Upper lobe of left lung (tissue), 6 donors: Measurements from ENCODE around the gene MUC5AC. TPM values are rescaled to one million over a fixed set of nuclear protein-coding genes. Genes with fewer than 3 reads are reported as not detected.

Source experiments
- ATAC-seq, 2 donors: fragments of 200-7000 bp; cut with Tn5 transposase; one replicate each; pipeline ENCODE4 v1.9.1; 2022; ENCODE audit warnings: mild to moderate bottlenecking in 2 of 2, moderate library complexity in 2 of 2; ENCODE audit not compliant: low FRiP score in 2 of 2
- DNase-seq, 2 donors: peaks; one replicate each; pipeline ENCODE4 v3.0.0-alpha.2; 2019 to 2020
- H3K27ac ChIP-seq, 4 donors: fragments of 200-600 bp; sonication (generic); one replicate each; pipeline ENCODE4 v1.5.1; 2016 to 2019
- H3K27me3 ChIP-seq, 4 donors: fragments of 200-600 bp; sonication (generic); one replicate each; pipeline ENCODE4 v1.5.1; 2017 to 2019
- H3K36me3 ChIP-seq, 4 donors: fragments of 200-600 bp; sonication (generic); one replicate each; pipeline ENCODE4 v1.5.1; 2016 to 2019
- H3K4me1 ChIP-seq, 4 donors: fragments of 200-600 bp; sonication (generic); one replicate each; pipeline ENCODE4 v1.5.1; 2018 to 2019
- H3K4me3 ChIP-seq, 4 donors: fragments of 200-600 bp; sonication (generic); one replicate each; pipeline ENCODE4 v1.5.1; 2017 to 2019; ENCODE audit warnings: mild to moderate bottlenecking in 2 of 4, moderate library complexity in 1 of 4
- H3K9me3 ChIP-seq, 4 donors: fragments of 200-600 bp; sonication (generic); one replicate each; pipeline ENCODE4 v1.5.1; 2018 to 2019
- CTCF ChIP-seq, 6 experiments: fragments of 450-650 bp in 4 of 6; fragments of 200-600 bp in 2 of 6; sonication (generic) in 2 of 6; IDR thresholded peaks; one replicate each; pipeline ENCODE4 v1.5.1; 2016 to 2019; ENCODE audit warnings: antibody characterized with exemption in 6 of 6
- EP300 ChIP-seq, 4 donors: sonication (generic); formaldehyde crosslinking; IDR thresholded peaks; one replicate each; pipeline ENCODE4 v1.5.1; 2017; ENCODE audit warnings: antibody characterized with exemption in 4 of 4, control low read depth in 2 of 4
- POLR2A ChIP-seq, 4 donors: fragments of 450-650 bp; IDR thresholded peaks; one replicate each; pipeline ENCODE4 v1.5.1; 2016 to 2017; ENCODE audit warnings: antibody characterized with exemption in 4 of 4, mild to moderate bottlenecking in 2 of 4
- POLR2AphosphoS5 ChIP-seq, 2 donors: sonication (generic); formaldehyde crosslinking; IDR thresholded peaks; one replicate each; pipeline ENCODE4 v1.5.1; 2017; ENCODE audit warnings: antibody characterized with exemption in 2 of 2
- WGBS, 2 donors: methylation state at CpG; one replicate each; pipeline ENCODE4 v1.1.5; 2017 to 2018; 5-methylcytosine and 5-hydroxymethylcytosine counted together
- total RNA-seq, 6 donors: library from RNA; depleted of rRNA in 4 of 6; stranded (reverse); fragments of >200 nt in 4 of 6; gene quantifications; one replicate each; pipeline versions ENCODE4 v1.1.0 to v1.2.1, GENCODE V29; 2016 to 2021
- donor health status: DM: no; HTN: no; CAD: no; lungs with moderate emphysema.
- donor health status: DM: no; HTN: yes; CAD: no; lungs with severe emphysema.

The MUC5AC gene
- total RNA-seq, 6 donors from 2014 or later = under 0.01 to 7.3 (median 0.78) TPM; not detected in 1

GRCh38 chr11:1123970-1124369 lies 33.8 kb upstream of the MUC5AC start:
- no peak overlapping the region for H3K4me3 ChIP-seq
- H3K4me1 ChIP-seq = no peaks in the 10 kb centered on the region
- DNase-seq (no peak), ATAC-seq (no peak)
- no peak overlapping the region for H3K27ac ChIP-seq
- 92 to 100% methylated on average over 1 of the region's 1 CpG for WGBS, 2 donors
- H3K36me3 ChIP-seq = no peaks in the 10 kb centered on the region
- TF ChIP-seq EP300 (IDR thresholded peaks at IDR 0.05) (no peak), POLR2A (IDR thresholded peaks at IDR 0.05) (no peak), POLR2AphosphoS5 (IDR thresholded peaks at IDR 0.05) (no peak), CTCF (IDR thresholded peaks at IDR 0.05) (no peak)
- H3K9me3 ChIP-seq = no peaks in the 10 kb centered on the region
- no peaks in the 10 kb centered on the region for H3K27me3 ChIP-seq

GRCh38 chr11:1125803-1126202 lies 31.9 kb upstream of the MUC5AC start:
- Histone ChIP-seq H3K4me3 (no peak overlapping the region), H3K36me3 (no peaks in the 10 kb centered on the region), H3K27me3 (no peaks in the 10 kb centered on the region), H3K9me3 (no peaks in the 10 kb centered on the region), H3K27ac (no peak overlapping the region), H3K4me1 (no peaks in the 10 kb centered on the region)
- TF ChIP-seq EP300 (IDR thresholded peaks at IDR 0.05) (no peak), POLR2A (IDR thresholded peaks at IDR 0.05) (no peak), CTCF (IDR thresholded peaks at IDR 0.05) (no peak), POLR2AphosphoS5 (IDR thresholded peaks at IDR 0.05) (no peak)
- peak; percentile 18 to 66 for DNase-seq
- no peak for ATAC-seq
- WGBS, 2 donors = 91 to 92% methylated on average over 6 to 7 of the region's 9 CpGs

GRCh38 chr11:1126491-1126926 lies 31.2 kb upstream of the MUC5AC start:
- Histone ChIP-seq H3K4me1 (no peaks in the 10 kb centered on the region), H3K4me3 (no peak overlapping the region), H3K27me3 (no peaks in the 10 kb centered on the region), H3K9me3 (no peaks in the 10 kb centered on the region), H3K27ac (no peak overlapping the region), H3K36me3 (no peaks in the 10 kb centered on the region)
- DNase-seq (peak; percentile 12 to 49), ATAC-seq (no peak)
- WGBS, 2 donors = 77 to 84% methylated on average over 6 to 10 of the region's 15 CpGs
- TF ChIP-seq POLR2A (IDR thresholded peaks at IDR 0.05) = no peak
- no peak for TF ChIP-seq EP300 (IDR thresholded peaks at IDR 0.05)
- no peak for TF ChIP-seq CTCF (IDR thresholded peaks at IDR 0.05)
- no peak for TF ChIP-seq POLR2AphosphoS5 (IDR thresholded peaks at IDR 0.05)

GRCh38 chr11:1126935-1127663 lies 30.7 kb upstream of the MUC5AC start:
- Histone ChIP-seq H3K27ac (no peak overlapping the region), H3K4me3 (no peak overlapping the region), H3K27me3 (no peaks in the 10 kb centered on the region), H3K9me3 (no peaks in the 10 kb centered on the region), H3K4me1 (no peaks in the 10 kb centered on the region), H3K36me3 (no peaks in the 10 kb centered on the region)
- no peak for TF ChIP-seq POLR2A (IDR thresholded peaks at IDR 0.05)
- no peak for TF ChIP-seq CTCF (IDR thresholded peaks at IDR 0.05)
- no peak for TF ChIP-seq EP300 (IDR thresholded peaks at IDR 0.05)
- TF ChIP-seq POLR2AphosphoS5 (IDR thresholded peaks at IDR 0.05) = no peak
- ATAC-seq = no peak
- DNase-seq = peak; percentile 10 to 68
- WGBS, 2 donors = 81 to 87% methylated on average over 19 to 27 of the region's 30 CpGs

- Histone ChIP-seq H3K4me3 (no peak overlapping the region), H3K27me3 (no peaks in the 10 kb centered on the region)
- DNase-seq = peak; percentile 12 to 40
These were observed 30.0 kb upstream of the MUC5AC start for GRCh38 chr11:1127664-1128162.

More at GRCh38 chr11:1127664-1128162, 30.0 kb upstream of the MUC5AC start:
- ATAC-seq = no peak
- no peaks in the 10 kb centered on the region for H3K9me3 ChIP-seq
- H3K36me3 ChIP-seq = no peaks in the 10 kb centered on the region
- WGBS, 2 donors = 57 to 78% methylated on average over 11 to 14 of the region's 14 CpGs
- H3K4me1 ChIP-seq = no peaks in the 10 kb centered on the region
- TF ChIP-seq CTCF (IDR thresholded peaks at IDR 0.05) (no peak), POLR2AphosphoS5 (IDR thresholded peaks at IDR 0.05) (no peak), EP300 (IDR thresholded peaks at IDR 0.05) (no peak), POLR2A (IDR thresholded peaks at IDR 0.05) (no peak)
- no peak overlapping the region for H3K27ac ChIP-seq
